Stimulated activated effector memory CD8-positive, alpha-beta T cell treated with anti-CD3 and anti-CD28 coated beads, Interleukin-12 subunit alpha, Interleukin-12 subunit beta, amount 100 ng/mL, for 72 hours (primary cell): ENCODE measurements around the gene SLIT1.
"Not testable (repeated sequence)": the region's sequence is repeated elsewhere in the genome, so short reads cannot be mapped to it uniquely, and the experiment has no call there.

ENCODE experiments used
- ATAC-seq: fragments of 150-1000 bp; cut with Tn5 transposase; 2 replicates; pipeline ENCODE4 v1.10.0; 2021
- DNase-seq, 2 donors: peaks; one replicate each; pipeline ENCODE4 v3.0.0; 2021 to 2022; ENCODE audit warnings: low spot score in 2 of 2
- H3K27ac Mint-ChIP-seq: one replicate; pipeline ENCODE4 v1.8.0; 2022; ENCODE audit warnings: mild to moderate bottlenecking, mixed read lengths
- H3K36me3 Mint-ChIP-seq: one replicate; pipeline ENCODE4 v1.8.0; 2022; ENCODE audit warnings: mild to moderate bottlenecking, mixed read lengths
- H3K4me1 Mint-ChIP-seq: one replicate; pipeline ENCODE4 v1.8.0; 2022; ENCODE audit warnings: mixed read lengths
- H3K4me3 Mint-ChIP-seq: one replicate; pipeline ENCODE4 v1.8.0; 2022; ENCODE audit warnings: mild to moderate bottlenecking, mixed read lengths
- H3K9me3 Mint-ChIP-seq: one replicate; pipeline ENCODE4 v1.8.0; 2022; ENCODE audit warnings: mixed read lengths

SLIT1 gene

GRCh38 chr10:97039538-97040247 lies 146.1 kb downstream of the SLIT1 start:
- DNase-seq (no peak), ATAC-seq (no peak)
- Mint-ChIP-seq H3K9me3 (no peaks in the 10 kb centered on the region), H3K4me1 (peaks cover 18% of the 10 kb centered on the region), H3K4me3 (no peak overlapping the region), H3K27ac (no peak overlapping the region), H3K36me3 (no peaks in the 10 kb centered on the region)

GRCh38 chr10:97038688-97039087 lies 147.1 kb downstream of the SLIT1 start:
- Mint-ChIP-seq H3K4me3 (peak overlapping the region; percentile 57), H3K27ac (no peak overlapping the region), H3K36me3 (no peaks in the 10 kb centered on the region), H3K4me1 (peaks cover 18% of the 10 kb centered on the region), H3K9me3 (no peaks in the 10 kb centered on the region)
- ATAC-seq (no peak), DNase-seq (no peak)

GRCh38 chr10:97037365-97038361 lies 148.1 kb downstream of the SLIT1 start:
- peak; percentile 65 to 86 for DNase-seq

GRCh38 chr10:97034958-97035769 lies 150.6 kb downstream of the SLIT1 start:
- Mint-ChIP-seq H3K4me1 (peaks cover 18% of the 10 kb centered on the region), H3K36me3 (no peaks in the 10 kb centered on the region), H3K4me3 (no peak overlapping the region), H3K27ac (no peak overlapping the region), H3K9me3 (no peaks in the 10 kb centered on the region)
- DNase-seq (no peak), ATAC-seq (no peak)

More at GRCh38 chr10:97037365-97038361, 148.1 kb downstream of the SLIT1 start:
- Mint-ChIP-seq H3K4me1 (peaks cover 18% of the 10 kb centered on the region), H3K9me3 (no peaks in the 10 kb centered on the region), H3K4me3 (peak overlapping the region; percentile 57), H3K27ac (peak overlapping the region; percentile 30), H3K36me3 (no peaks in the 10 kb centered on the region)
- peak; percentile 79 for ATAC-seq

- Mint-ChIP-seq H3K9me3 (no peaks in the 10 kb centered on the region), H3K36me3 (no peaks in the 10 kb centered on the region), H3K4me1 (peaks cover 18% of the 10 kb centered on the region), H3K4me3 (no peak overlapping the region), H3K27ac (no peak overlapping the region)
- DNase-seq = no peak
- no peak for ATAC-seq
These were observed 151.5 kb downstream of the SLIT1 start for GRCh38 chr10:97034301-97034700.

GRCh38 chr10:97033841-97034240 lies 151.9 kb downstream of the SLIT1 start:
- not testable (repeated sequence) for H3K9me3 Mint-ChIP-seq, H3K36me3 Mint-ChIP-seq, H3K27ac Mint-ChIP-seq

GRCh38 chr10:97032624-97033023 lies 153.1 kb downstream of the SLIT1 start:
- Mint-ChIP-seq H3K9me3 (no peaks in the 10 kb centered on the region), H3K36me3 (no peaks in the 10 kb centered on the region), H3K4me3 (no peak overlapping the region), H3K4me1 (peaks cover 9% of the 10 kb centered on the region), H3K27ac (no peak overlapping the region)
- DNase-seq (no peak), ATAC-seq (no peak)

More at GRCh38 chr10:97033841-97034240, 151.9 kb downstream of the SLIT1 start:
- H3K4me3 Mint-ChIP-seq, DNase-seq, ATAC-seq: not testable (repeated sequence)
- peaks cover 18% of the 10 kb centered on the region for H3K4me1 Mint-ChIP-seq

- no peaks in the 10 kb centered on the region for H3K9me3 Mint-ChIP-seq
- ATAC-seq = no peak
- no peak overlapping the region for H3K4me3 Mint-ChIP-seq
- H3K27ac Mint-ChIP-seq = no peak overlapping the region
- DNase-seq = no peak
- H3K4me1 Mint-ChIP-seq = no peaks in the 10 kb centered on the region
- no peaks in the 10 kb centered on the region for H3K36me3 Mint-ChIP-seq
These were observed 154.3 kb downstream of the SLIT1 start for GRCh38 chr10:97031459-97031858.

- Mint-ChIP-seq H3K4me1 (no peaks in the 10 kb centered on the region), H3K9me3 (no peaks in the 10 kb centered on the region), H3K27ac (no peak overlapping the region), H3K4me3 (no peak overlapping the region), H3K36me3 (no peaks in the 10 kb centered on the region)
- no peak for ATAC-seq
- DNase-seq = no peak
These were observed 154.9 kb downstream of the SLIT1 start for GRCh38 chr10:97030894-97031293.

GRCh38 chr10:97029271-97029670 lies 156.5 kb downstream of the SLIT1 start:
- ATAC-seq = no peak
- Mint-ChIP-seq H3K9me3 (no peaks in the 10 kb centered on the region), H3K36me3 (no peaks in the 10 kb centered on the region), H3K27ac (no peak overlapping the region), H3K4me3 (no peak overlapping the region), H3K4me1 (no peaks in the 10 kb centered on the region)
- no peak for DNase-seq

- H3K36me3 Mint-ChIP-seq = no peaks in the 10 kb centered on the region
- H3K9me3 Mint-ChIP-seq = no peaks in the 10 kb centered on the region
- DNase-seq (no peak), ATAC-seq (no peak)
- H3K4me3 Mint-ChIP-seq = no peak overlapping the region
- no peaks in the 10 kb centered on the region for H3K4me1 Mint-ChIP-seq
- H3K27ac Mint-ChIP-seq = no peak overlapping the region
These were observed 157.0 kb downstream of the SLIT1 start for GRCh38 chr10:97028832-97029178.

- no peak overlapping the region for H3K27ac Mint-ChIP-seq
- H3K36me3 Mint-ChIP-seq = no peaks in the 10 kb centered on the region
- H3K4me1 Mint-ChIP-seq = no peaks in the 10 kb centered on the region
- no peaks in the 10 kb centered on the region for H3K9me3 Mint-ChIP-seq
- H3K4me3 Mint-ChIP-seq = no peak overlapping the region
- ATAC-seq (no peak), DNase-seq (no peak)
These were observed 157.5 kb downstream of the SLIT1 start for GRCh38 chr10:97028126-97028831.

- peak; percentile 75 for ATAC-seq
These were observed 160.0 kb downstream of the SLIT1 start for GRCh38 chr10:97025613-97026242.

More at GRCh38 chr10:97025613-97026242, 160.0 kb downstream of the SLIT1 start:
- H3K4me3 Mint-ChIP-seq = no peak overlapping the region
- peaks cover 9% of the 10 kb centered on the region for H3K4me1 Mint-ChIP-seq
- no peaks in the 10 kb centered on the region for H3K36me3 Mint-ChIP-seq
- peak; percentile 44 to 68 for DNase-seq
- H3K9me3 Mint-ChIP-seq = no peaks in the 10 kb centered on the region
- no peak overlapping the region for H3K27ac Mint-ChIP-seq
